Stimulated activated naive CD4-positive, alpha-beta T cell treated with Interleukin-2 at 50 U/mL for 16 hours (primary cell): ENCODE data around the gene BEGAIN.
"Not testable (repeated sequence)": the region's sequence is repeated elsewhere in the genome, so short reads cannot be mapped to it uniquely, and the experiment has no call there.

Source experiments
- DNase-seq: peaks from one replicate; lab custom pipeline; 2025; lab: John Stamatoyannopoulos, UW

The BEGAIN gene

GRCh38 chr14:100523131-100523842, 63.9 kb downstream of the BEGAIN start:
- DNase-seq: no peak

- no peak for DNase-seq
These were observed 64.6 kb downstream of the BEGAIN start for GRCh38 chr14:100522616-100523099.

- DNase-seq: not testable (repeated sequence)
These were observed 81.2 kb downstream of the BEGAIN start for GRCh38 chr14:100506053-100506452.

- no peak for DNase-seq
These were observed 82.7 kb downstream of the BEGAIN start for GRCh38 chr14:100504372-100505078.

GRCh38 chr14:100503251-100503650, 84.0 kb downstream of the BEGAIN start:
- no peak for DNase-seq

- no peak for DNase-seq
These were observed 84.5 kb downstream of the BEGAIN start for GRCh38 chr14:100502622-100503220.

GRCh38 chr14:100500128-100500527, 87.1 kb downstream of the BEGAIN start:
- DNase-seq: no peak

GRCh38 chr14:100498068-100498467, 89.1 kb downstream of the BEGAIN start:
- no peak for DNase-seq

- DNase-seq: no peak
These were observed 91.3 kb downstream of the BEGAIN start for GRCh38 chr14:100495917-100496316.

- DNase-seq: no peak
These were observed 92.6 kb downstream of the BEGAIN start for GRCh38 chr14:100494645-100495044.

GRCh38 chr14:100490252-100490651, 97.0 kb downstream of the BEGAIN start:
- DNase-seq: no peak

- no peak for DNase-seq
These were observed 99.2 kb downstream of the BEGAIN start for GRCh38 chr14:100488057-100488456.

- no peak for DNase-seq
These were observed 99.9 kb downstream of the BEGAIN start for GRCh38 chr14:100487304-100487703.
